GM19023 (cell line): ENCODE results near the gene TUBG2.

Experiments
- ATAC-seq: cut with Tn5 transposase; IDR thresholded peaks from one replicate; pipeline ENCODE4 v1.9.1; 2021; ENCODE audit warnings: mild to moderate bottlenecking, moderate library complexity; ENCODE audit not compliant: unreplicated experiment

TUBG2 gene

GRCh38 chr17:42676424-42677011 lies 17.4 kb downstream of the TUBG2 start, which contains the start of gene PLEKHH3:
Gene PLEKHH3 (minus strand): TSS chr17:42676994. CDS start chr17:42676563, 431 bp downstream.
- peak; percentile 1 for ATAC-seq

GRCh38 chr17:42677012-42677857 lies 18.2 kb downstream of the TUBG2 start:
- ATAC-seq: peak; percentile 62

- no peak for ATAC-seq
Observed at GRCh38 chr17:42677921-42678781, 19.1 kb downstream of the TUBG2 start.

GRCh38 chr17:42678951-42679491 lies 19.9 kb downstream of the TUBG2 start:
- ATAC-seq: no peak

GRCh38 chr17:42679492-42680330 lies 20.6 kb downstream of the TUBG2 start:
- ATAC-seq: no peak

GRCh38 chr17:42680331-42680808 lies 21.3 kb downstream of the TUBG2 start:
- no peak for ATAC-seq

- ATAC-seq: no peak
Observed at GRCh38 chr17:42681976-42682721, 23.1 kb downstream of the TUBG2 start, which contains the start of gene CNTNAP1. Gene CNTNAP1 (plus strand): TSS chr17:42682531. CDS start chr17:42682830, 299 bp downstream.

GRCh38 chr17:42682722-42683403 lies 23.8 kb downstream of the TUBG2 start:
- no peak for ATAC-seq

- ATAC-seq: no peak
Observed at GRCh38 chr17:42683407-42684034, 24.4 kb downstream of the TUBG2 start.

- no peak for ATAC-seq
Observed at GRCh38 chr17:42684929-42685556, 26.0 kb downstream of the TUBG2 start.

- no peak for ATAC-seq
Observed at GRCh38 chr17:42685831-42686230, 26.7 kb downstream of the TUBG2 start.

GRCh38 chr17:42686520-42687128 lies 27.5 kb downstream of the TUBG2 start:
- no peak for ATAC-seq

- ATAC-seq: no peak
Observed at GRCh38 chr17:42687707-42688320, 28.7 kb downstream of the TUBG2 start.

GRCh38 chr17:42690596-42690995 lies 31.5 kb downstream of the TUBG2 start:
- no peak for ATAC-seq

- ATAC-seq: no peak
Observed at GRCh38 chr17:42691021-42691545, 32.0 kb downstream of the TUBG2 start.

- no peak for ATAC-seq
Observed at GRCh38 chr17:42692489-42692888, 33.4 kb downstream of the TUBG2 start.

GRCh38 chr17:42694524-42694923 lies 35.4 kb downstream of the TUBG2 start:
- no peak for ATAC-seq
